Measurements from ENCODE around the gene CREBRF. TPM values are rescaled to one million over a fixed set of nuclear protein-coding genes. Genes with fewer than 3 reads are reported as not detected.
A peak's percentile ranks its signal among the peaks of the same experiment; 100 is the strongest.

CREBRF gene
- total and polyA plus RNA-seq, 9 of the 15 experiments (the other 6 are each of a cell fraction or from before 2014, with no cell fraction given): 1.1 to 4.9 (median 2.9) TPM

DNA sequence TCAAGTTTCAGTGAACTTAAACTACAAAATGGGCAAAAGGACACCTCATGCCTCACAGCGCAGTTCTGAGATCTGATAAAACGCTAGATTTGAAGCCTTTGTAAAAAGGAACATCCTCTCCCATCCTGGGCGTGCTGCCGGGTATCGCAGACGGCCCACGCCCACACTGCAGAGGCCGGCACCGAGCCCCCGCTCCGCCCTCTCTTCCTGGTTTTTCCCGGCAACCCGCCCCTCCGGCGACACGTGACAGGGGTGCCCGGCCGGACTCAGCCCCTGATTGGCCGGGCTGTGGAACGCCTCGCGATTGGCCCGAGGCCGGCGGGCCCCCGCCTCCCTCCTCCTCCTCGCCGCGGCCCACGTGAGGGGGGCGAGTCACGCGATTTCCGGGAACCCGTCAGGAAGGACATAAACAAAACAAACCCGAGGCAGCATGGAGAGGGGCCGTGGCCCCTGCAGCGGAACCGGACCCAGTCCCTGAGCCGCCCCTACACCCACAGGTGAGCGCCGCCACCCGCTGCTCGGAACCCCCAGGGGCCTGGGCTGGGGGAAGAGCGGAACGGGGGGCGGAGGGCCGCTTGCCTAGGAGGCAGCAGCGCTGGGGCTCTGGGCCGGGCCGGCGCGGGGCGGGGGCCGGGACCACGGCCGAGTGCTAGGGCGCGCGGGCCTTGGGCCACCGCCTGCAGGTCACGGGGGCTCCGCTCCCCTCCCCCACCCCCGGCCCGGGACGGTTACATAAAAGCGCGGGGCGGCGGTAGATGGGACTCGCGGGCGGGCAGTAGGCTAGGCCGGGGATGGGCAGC is at the start of gene CREBRF (continued):
- TF ChIP-seq PPARD (CRISPR knock-in tag; IDR thresholded peaks at IDR 0.05) (no peak), TSC22D4 (tag; IDR thresholded peaks at IDR 0.05) (no peak), SUPT5H (IDR thresholded peaks at IDR 0.05) (peak; percentile 51; the same call in 1 of the 2 replicates), ZNF445 (CRISPR knock-in tag; IDR thresholded peaks at IDR 0.05; ENCODE audit: low read depth) (no peak), SRSF3 (IDR thresholded peaks at IDR 0.05; ENCODE audit: insufficient read depth, low read length) (no peak), TCF3 (CRISPR knock-in tag; IDR thresholded peaks at IDR 0.05) (no peak), RBFOX2 (IDR thresholded peaks at IDR 0.05; ENCODE audit: low read depth, low read length) (peak; percentile 72), JUN (IDR thresholded peaks at IDR 0.05; ENCODE audit: borderline replicate concordance, low read depth, low read length) (peak; percentile 76; the same call in 1 of the 2 replicates), JUN (CRISPR knock-in tag; IDR thresholded peaks at IDR 0.05; ENCODE audit: borderline replicate concordance) (no peak), SOX6 (IDR thresholded peaks at IDR 0.05) (peak; percentile 65; the same call in 1 of the 2 replicates), CREBBP (IDR thresholded peaks at IDR 0.05; ENCODE audit: low read depth, low read length) (no peak), TBP (optimal IDR thresholded peaks at IDR 0.05; ENCODE audit: low read depth, low read length) (no peak), TEAD4 (IDR thresholded peaks at IDR 0.05; ENCODE audit: low read length) (peak; percentile 45; the same call in 1 of the 2 replicates), TEAD4 (CRISPR knock-in tag; IDR thresholded peaks at IDR 0.05; ENCODE audit: borderline replicate concordance) (no peak), KAT7 (CRISPR knock-in tag; IDR thresholded peaks at IDR 0.05; ENCODE audit: borderline replicate concordance) (no peak), CBX8 (IDR thresholded peaks at IDR 0.05; ENCODE audit: borderline replicate concordance, extremely low read depth, low read depth, low read length, poor library complexity, severe bottlenecking) (no peak), GTF2E2 (tag; IDR thresholded peaks at IDR 0.05) (no peak), ARHGAP35 (IDR thresholded peaks at IDR 0.05; ENCODE audit: partially characterized antibody) (no peak), BRD9 (IDR thresholded peaks at IDR 0.05; ENCODE audit: low read depth, partially characterized antibody) (no peak)
- TF ChIP-seq, protein P1, sequence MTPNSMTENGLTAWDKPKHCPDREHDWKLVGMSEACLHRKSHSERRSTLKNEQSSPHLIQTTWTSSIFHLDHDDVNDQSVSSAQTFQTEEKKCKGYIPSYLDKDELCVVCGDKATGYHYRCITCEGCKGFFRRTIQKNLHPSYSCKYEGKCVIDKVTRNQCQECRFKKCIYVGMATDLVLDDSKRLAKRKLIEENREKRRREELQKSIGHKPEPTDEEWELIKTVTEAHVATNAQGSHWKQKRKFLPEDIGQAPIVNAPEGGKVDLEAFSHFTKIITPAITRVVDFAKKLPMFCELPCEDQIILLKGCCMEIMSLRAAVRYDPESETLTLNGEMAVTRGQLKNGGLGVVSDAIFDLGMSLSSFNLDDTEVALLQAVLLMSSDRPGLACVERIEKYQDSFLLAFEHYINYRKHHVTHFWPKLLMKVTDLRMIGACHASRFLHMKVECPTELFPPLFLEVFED (CRISPR knock-in tag; conservative IDR thresholded peaks at IDR 0.05): no peak
- TF ChIP-seq, protein P2, sequence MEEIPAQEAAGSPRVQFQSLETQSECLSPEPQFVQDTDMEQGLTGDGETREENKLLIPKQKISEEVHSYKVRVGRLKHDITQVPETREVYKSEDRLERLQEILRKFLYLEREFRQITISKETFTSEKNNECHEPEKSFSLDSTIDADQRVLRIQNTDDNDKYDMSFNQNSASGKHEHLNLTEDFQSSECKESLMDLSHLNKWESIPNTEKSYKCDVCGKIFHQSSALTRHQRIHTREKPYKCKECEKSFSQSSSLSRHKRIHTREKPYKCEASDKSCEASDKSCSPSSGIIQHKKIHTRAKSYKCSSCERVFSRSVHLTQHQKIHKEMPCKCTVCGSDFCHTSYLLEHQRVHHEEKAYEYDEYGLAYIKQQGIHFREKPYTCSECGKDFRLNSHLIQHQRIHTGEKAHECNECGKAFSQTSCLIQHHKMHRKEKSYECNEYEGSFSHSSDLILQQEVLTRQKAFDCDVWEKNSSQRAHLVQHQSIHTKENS (CRISPR knock-in tag; IDR thresholded peaks at IDR 0.05): no peak
- TF ChIP-seq, protein P3, sequence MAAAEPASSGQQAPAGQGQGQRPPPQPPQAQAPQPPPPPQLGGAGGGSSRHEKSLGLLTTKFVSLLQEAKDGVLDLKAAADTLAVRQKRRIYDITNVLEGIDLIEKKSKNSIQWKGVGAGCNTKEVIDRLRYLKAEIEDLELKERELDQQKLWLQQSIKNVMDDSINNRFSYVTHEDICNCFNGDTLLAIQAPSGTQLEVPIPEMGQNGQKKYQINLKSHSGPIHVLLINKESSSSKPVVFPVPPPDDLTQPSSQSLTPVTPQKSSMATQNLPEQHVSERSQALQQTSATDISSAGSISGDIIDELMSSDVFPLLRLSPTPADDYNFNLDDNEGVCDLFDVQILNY (CRISPR knock-in tag; IDR thresholded peaks at IDR 0.05): no peak
- TF ChIP-seq, protein P4, sequence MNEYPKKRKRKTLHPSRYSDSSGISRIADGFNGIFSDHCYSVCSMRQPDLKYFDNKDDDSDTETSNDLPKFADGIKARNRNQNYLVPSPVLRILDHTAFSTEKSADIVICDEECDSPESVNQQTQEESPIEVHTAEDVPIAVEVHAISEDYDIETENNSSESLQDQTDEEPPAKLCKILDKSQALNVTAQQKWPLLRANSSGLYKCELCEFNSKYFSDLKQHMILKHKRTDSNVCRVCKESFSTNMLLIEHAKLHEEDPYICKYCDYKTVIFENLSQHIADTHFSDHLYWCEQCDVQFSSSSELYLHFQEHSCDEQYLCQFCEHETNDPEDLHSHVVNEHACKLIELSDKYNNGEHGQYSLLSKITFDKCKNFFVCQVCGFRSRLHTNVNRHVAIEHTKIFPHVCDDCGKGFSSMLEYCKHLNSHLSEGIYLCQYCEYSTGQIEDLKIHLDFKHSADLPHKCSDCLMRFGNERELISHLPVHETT (CRISPR knock-in tag; conservative IDR thresholded peaks at IDR 0.05 in 1 of 2, IDR thresholded peaks at IDR 0.05 in 1 of 2): 0 out of 4 replicates have a peak, but pooled peaks of 1 of the 2 experiments have one; percentile 51
